H9 (cell line): Measurements from ENCODE around the gene TTC3. TPM values are rescaled to one million over a fixed set of nuclear protein-coding genes. Genes with fewer than 3 reads are reported as not detected.

Experiments used
- DNase-seq: peaks from one replicate; pipeline ENCODE4 v3.0.0-alpha.2; 2017
- H2AFZ ChIP-seq: one replicate; pipeline ENCODE4 v1.6.1; 2013; ENCODE audit warnings: mild to moderate bottlenecking, low read length, control low read depth, moderate library complexity
- H2AK5ac ChIP-seq: 2 replicates; pipeline ENCODE4 v1.6.1; 2013; ENCODE audit warnings: low read length, control low read depth, mixed read lengths; ENCODE audit not compliant: insufficient read length
- H2BK120ac ChIP-seq: one replicate; pipeline ENCODE4 v1.6.1; 2013; ENCODE audit warnings: low read depth, mild to moderate bottlenecking, low read length, control low read depth, inconsistent platforms; ENCODE audit not compliant: poor library complexity, severe bottlenecking
- H2BK12ac ChIP-seq: 2 replicates; pipeline ENCODE4 v1.6.1; 2013; ENCODE audit warnings: low read length, control low read depth, mixed read lengths, low read depth; ENCODE audit not compliant: insufficient read length
- H2BK15ac ChIP-seq: 2 replicates; pipeline ENCODE4 v1.6.1; 2013; ENCODE audit warnings: low read depth, low read length, control low read depth
- H2BK20ac ChIP-seq: one replicate; pipeline ENCODE4 v1.6.1; 2013; ENCODE audit warnings: low read depth, mild to moderate bottlenecking, low read length, control low read depth, inconsistent platforms; ENCODE audit not compliant: poor library complexity, severe bottlenecking
- H2BK5ac ChIP-seq: 2 replicates; pipeline ENCODE4 v1.6.1; 2013; ENCODE audit warnings: low read length, control low read depth, mixed read lengths; ENCODE audit not compliant: insufficient read length
- H3K14ac ChIP-seq: 2 replicates; pipeline ENCODE4 v1.6.1; 2013; ENCODE audit warnings: low read length, control low read depth; ENCODE audit not compliant: insufficient read depth
- H3K18ac ChIP-seq: 2 replicates; pipeline ENCODE4 v1.6.1; 2013; ENCODE audit warnings: low read depth, mild to moderate bottlenecking, mixed read lengths, low read length, control low read depth; ENCODE audit not compliant: insufficient read length
- H3K23ac ChIP-seq: 2 replicates; pipeline ENCODE4 v1.6.1; 2013; ENCODE audit warnings: low read length, control low read depth, mixed read lengths, low read depth; ENCODE audit not compliant: insufficient read length
- H3K23me2 ChIP-seq: 2 replicates; pipeline ENCODE4 v1.6.1; 2013; ENCODE audit warnings: low read depth, mild to moderate bottlenecking, mixed read lengths, low read length, control low read depth; ENCODE audit not compliant: insufficient read length, poor library complexity, severe bottlenecking
- H3K27ac ChIP-seq: 2 replicates; pipeline ENCODE4 v1.5.1; 2013; ENCODE audit warnings: low read length, control low read depth, mixed read lengths, low read depth; ENCODE audit not compliant: insufficient read length
- H3K27me3 ChIP-seq: 2 replicates; pipeline ENCODE4 v1.6.1; 2013; ENCODE audit warnings: low read length, control low read depth, inconsistent platforms; ENCODE audit not compliant: insufficient read depth
- H3K4ac ChIP-seq: 2 replicates; pipeline ENCODE4 v1.6.1; 2013; ENCODE audit warnings: low read depth, mild to moderate bottlenecking, control low read depth, inconsistent platforms, low read length, moderate library complexity
- H3K4me1 ChIP-seq: 2 replicates; pipeline ENCODE4 v1.6.1; 2013; ENCODE audit warnings: low read length, control low read depth, inconsistent platforms; ENCODE audit not compliant: insufficient read depth
- H3K4me2 ChIP-seq: 2 replicates; pipeline ENCODE4 v1.6.1; 2013; ENCODE audit warnings: low read length, control low read depth, mixed read lengths; ENCODE audit not compliant: insufficient read length, insufficient read depth
- H3K56ac ChIP-seq: 2 replicates; pipeline ENCODE4 v1.6.1; 2013; ENCODE audit warnings: low read depth, mild to moderate bottlenecking, mixed read lengths, low read length, control low read depth; ENCODE audit not compliant: insufficient read length
- H3K79me1 ChIP-seq: 2 replicates; pipeline ENCODE4 v1.6.1; 2013; ENCODE audit warnings: low read depth, mild to moderate bottlenecking, moderate library complexity, low read length, control low read depth, inconsistent platforms; ENCODE audit not compliant: insufficient read depth, poor library complexity, severe bottlenecking
- H3K79me2 ChIP-seq: 2 replicates; pipeline ENCODE4 v1.6.1; 2013; ENCODE audit warnings: low read length, control low read depth, inconsistent platforms; ENCODE audit not compliant: insufficient read depth
- H3K9ac ChIP-seq: 2 replicates; pipeline ENCODE4 v1.6.1; 2013; ENCODE audit warnings: low read length, control low read depth, mixed read lengths; ENCODE audit not compliant: insufficient read length; ENCODE audit errors: extremely low read depth
- H3K9me3 ChIP-seq: one replicate; pipeline ENCODE4 v1.6.1; 2013; ENCODE audit warnings: low read depth, low read length, inconsistent platforms; ENCODE audit not compliant: control insufficient read depth
- H3T11ph ChIP-seq: one replicate; pipeline ENCODE4 v1.6.1; 2013; ENCODE audit warnings: mild to moderate bottlenecking, low read length, control low read depth, inconsistent platforms
- H4K20me1 ChIP-seq: one replicate; pipeline ENCODE4 v1.6.1; 2013; ENCODE audit not compliant: control insufficient read depth, insufficient read length, insufficient read depth
- H4K5ac ChIP-seq: 2 replicates; pipeline ENCODE4 v1.6.1; 2013; ENCODE audit warnings: low read depth, mild to moderate bottlenecking, mixed read lengths, low read length, control low read depth; ENCODE audit not compliant: insufficient read length
- H4K8ac ChIP-seq: replicated peaks from 2 replicates; pipeline ENCODE4 v1.6.1; 2013; ENCODE audit warnings: low read length, control low read depth, mixed read lengths, low read depth; ENCODE audit not compliant: insufficient read length
- H4K91ac ChIP-seq: 2 replicates; pipeline ENCODE4 v1.6.1; 2013; ENCODE audit warnings: low read depth, mild to moderate bottlenecking, moderate library complexity, mixed read lengths, low read length, control low read depth; ENCODE audit not compliant: insufficient read length
- H3K27ac Mint-ChIP-seq, 3 experiments: 2 replicates in 2 of 3; 3 replicates in 1 of 3; pipeline ENCODE4 v1.8.0; 2020 to 2021; ENCODE audit warnings: mixed read lengths in 3 of 3, mild to moderate bottlenecking in 1 of 3, moderate library complexity in 1 of 3
- H3K27me3 Mint-ChIP-seq: 2 replicates; pipeline ENCODE4 v1.8.0; 2021; ENCODE audit warnings: low read depth, mild to moderate bottlenecking, moderate library complexity, mixed read lengths
- H3K36me3 Mint-ChIP-seq, 3 experiments: 2 replicates in 2 of 3; 3 replicates in 1 of 3; pipeline ENCODE4 v1.8.0; 2020 to 2021; ENCODE audit warnings: low read depth in 3 of 3, mixed read lengths in 3 of 3; ENCODE audit not compliant: insufficient read depth in 1 of 3
- H3K4me1 Mint-ChIP-seq, 2 experiments: 2 replicates each; pipeline ENCODE4 v1.8.0; 2020; ENCODE audit warnings: mixed read lengths in 2 of 2
- H3K4me3 Mint-ChIP-seq, 2 experiments: 2 replicates in 1 of 2; 3 replicates in 1 of 2; pipeline ENCODE4 v1.8.0; 2020 to 2021; ENCODE audit warnings: mild to moderate bottlenecking in 2 of 2, mixed read lengths in 2 of 2, moderate library complexity in 1 of 2
- H3K9me3 Mint-ChIP-seq, 2 experiments: 2 replicates in 1 of 2; 3 replicates in 1 of 2; pipeline ENCODE4 v1.8.0; 2020; ENCODE audit warnings: mild to moderate bottlenecking in 2 of 2, mixed read lengths in 2 of 2, moderate library complexity in 1 of 2
- CTCF ChIP-seq: fragments of 200-600 bp; sonication (generic); conservative IDR thresholded peaks from 3 replicates; pipeline ENCODE4 v1.8.0; 2021; ENCODE audit warnings: antibody characterized with exemption, mild to moderate bottlenecking
- WGBS: extraction: QIAGEN DNeasy Blood & Tissue Kit; methylation state at CpG from one replicate; pipeline ENCODE4 v1.1.7; 2013; ENCODE audit warnings: missing lambda C conversion rate, low lambda C conversion rate, mixed read lengths; ENCODE audit not compliant: insufficient read length; ENCODE audit errors: extremely low coverage; 5-methylcytosine and 5-hydroxymethylcytosine counted together
- total RNA-seq: library from RNA; stranded (reverse); gene quantifications from 2 replicates; pipeline ENCODE4 v1.2.1, GENCODE V29; 2021

The TTC3 gene
- total RNA-seq, 1 experiment from 2014 or later: 46.5 TPM

- Histone ChIP-seq H2BK15ac (no peak overlapping the region), H3T11ph (no peak overlapping the region), H3K23ac (no peak overlapping the region), H3K9ac (no peak overlapping the region), H3K18ac (no peak overlapping the region), H4K8ac (no peak overlapping the region), H4K5ac (no peak overlapping the region), H3K27ac (no peak overlapping the region), H3K4me1 (peaks cover 3% of the 10 kb centered on the region; the same call in 1 of the 2 replicates), H3K79me1 (no peaks in the 10 kb centered on the region), H2AK5ac (no peak overlapping the region), H4K20me1 (no peaks in the 10 kb centered on the region), H2BK120ac (no peak overlapping the region), H3K79me2 (no peaks in the 10 kb centered on the region), H3K14ac (no peak overlapping the region), H3K56ac (no peak overlapping the region), H2BK12ac (no peak overlapping the region), H2BK20ac (no peak overlapping the region), H2AFZ (no peak overlapping the region), H3K9me3 (no peaks in the 10 kb centered on the region), H2BK5ac (no peak overlapping the region), H4K91ac (no peak overlapping the region), H3K4ac (no peak overlapping the region), H3K23me2 (no peaks in the 10 kb centered on the region), H3K4me2 (no peak overlapping the region), H3K27me3 (no peaks in the 10 kb centered on the region)
- no peak for TF ChIP-seq CTCF
- no peak for DNase-seq
- no CpG with 5 or more reads among the region's 1 CpG for WGBS
- no peak overlapping the region for H3K4me3 Mint-ChIP-seq
- H3K4me1 Mint-ChIP-seq: peaks cover 25 to 33% of the 10 kb centered on the region in 2 experiments
- no peak overlapping the region for H3K27ac Mint-ChIP-seq
- peaks cover 0 to 15% (median 6%) of the 10 kb centered on the region in 3 experiments; a peak in 4 of 7 replicates for H3K36me3 Mint-ChIP-seq
- no peaks in the 10 kb centered on the region for H3K9me3 Mint-ChIP-seq
- peaks cover 2% of the 10 kb centered on the region; the same call in 1 of the 2 replicates for H3K27me3 Mint-ChIP-seq
Measured at GRCh38 chr21:37063433-37063832, 9.6 kb upstream of the TTC3 start.
